Left kidney (tissue), 2 donors: ENCODE measurements around the gene ARSI. TPM values are rescaled to one million over a fixed set of nuclear protein-coding genes. Genes with fewer than 3 reads are reported as not detected.

Experiments used
- DNase-seq: peaks from one replicate; pipeline ENCODE4 v3.0.0-alpha.2; 2013
- polyA plus RNA-seq: library from polyadenylated mRNA; unstranded; fragments of 120-200 nt; gene quantifications from one replicate; pipeline ENCODE4 v1.2.1, GENCODE V29; 2013; ENCODE audit not compliant: insufficient read length

The ARSI gene
- polyA plus RNA-seq, 1 donor: 2.6 TPM

- no peak for DNase-seq
Measured at GRCh38 chr5:150246429-150246828, 56.3 kb downstream of the ARSI start.

Other genes starting within 250 kb of the ARSI start
- gene CSF1R, start 216.4 kb downstream of the ARSI start, polyA plus RNA-seq: 11.8 TPM
- gene PDGFRB, start 147.1 kb downstream of the ARSI start, polyA plus RNA-seq: 137 TPM
- 0.45 TPM for gene CDX1, start 136.1 kb downstream of the ARSI start, polyA plus RNA-seq
- gene SLC6A7, start 112.8 kb downstream of the ARSI start, polyA plus RNA-seq: 0.12 TPM
- gene CAMK2A, start 13.1 kb downstream of the ARSI start, polyA plus RNA-seq: 4.6 TPM
- 33.9 TPM for gene TCOF1, start 54.8 kb upstream of the ARSI start, polyA plus RNA-seq
- 230 TPM for gene CD74, start 110.0 kb upstream of the ARSI start, polyA plus RNA-seq
- gene RPS14, start 146.8 kb upstream of the ARSI start, polyA plus RNA-seq: 1,953 TPM
- gene NDST1, start 205.2 kb upstream of the ARSI start, polyA plus RNA-seq: 54.9 TPM